ENCODE measurements around the gene FAM83E. TPM values are rescaled to one million over a fixed set of nuclear protein-coding genes. Genes with fewer than 3 reads are reported as not detected.

FAM83E gene
- total RNA-seq, 1 experiment from 2014 or later, result 5.5 TPM

DNA sequence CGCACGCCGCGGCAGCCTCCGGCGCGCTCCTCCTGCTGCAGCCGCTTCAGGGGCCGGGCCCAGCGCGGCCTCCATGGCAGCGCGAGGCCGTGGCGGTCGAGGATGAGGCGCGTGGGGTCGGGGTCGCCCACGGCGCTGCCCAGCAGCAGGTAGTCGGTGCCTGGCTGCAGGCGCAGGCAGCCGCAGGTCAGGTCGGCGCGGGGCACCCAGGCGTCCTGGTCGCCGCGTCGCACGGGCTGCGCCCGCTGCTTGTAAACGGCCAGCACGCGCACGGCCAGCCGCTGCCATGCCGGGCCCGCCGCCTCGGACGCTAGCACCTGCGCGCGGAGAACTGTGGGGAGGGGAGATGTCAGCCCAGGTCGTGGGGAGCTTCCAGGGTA is 46.8 kb upstream of the FAM83E start:
- Histone ChIP-seq H3K4me1 (ENCODE audit: insufficient read depth, low read length, poor library complexity, severe bottlenecking) (no peaks in the 10 kb centered on the region), H3K9me3 (ENCODE audit: low read depth, low read length, poor library complexity, severe bottlenecking) (no peaks in the 10 kb centered on the region), H3K4me3 (ENCODE audit: low read depth, low read length, poor library complexity, severe bottlenecking) (no peak overlapping the region), H3K36me3 (ENCODE audit: insufficient read depth, low read length, poor library complexity, severe bottlenecking) (no peaks in the 10 kb centered on the region), H3K27me3 (replicated peaks; ENCODE audit: insufficient read depth, low read depth, low read length, poor library complexity) (no peaks in the 10 kb centered on the region), H3K27ac (ENCODE audit: low read depth, low read length, poor library complexity, severe bottlenecking) (no peak overlapping the region)
- POLR2A ChIA-PET (ENCODE audit: low non-redundant PET), result interaction anchor here (0.6 kb wide), 1 partner anchor 14 kb away, joined by 5 read pairs; no protein-coding TSS in a partner anchor
- TF ChIP-seq, protein P1, sequence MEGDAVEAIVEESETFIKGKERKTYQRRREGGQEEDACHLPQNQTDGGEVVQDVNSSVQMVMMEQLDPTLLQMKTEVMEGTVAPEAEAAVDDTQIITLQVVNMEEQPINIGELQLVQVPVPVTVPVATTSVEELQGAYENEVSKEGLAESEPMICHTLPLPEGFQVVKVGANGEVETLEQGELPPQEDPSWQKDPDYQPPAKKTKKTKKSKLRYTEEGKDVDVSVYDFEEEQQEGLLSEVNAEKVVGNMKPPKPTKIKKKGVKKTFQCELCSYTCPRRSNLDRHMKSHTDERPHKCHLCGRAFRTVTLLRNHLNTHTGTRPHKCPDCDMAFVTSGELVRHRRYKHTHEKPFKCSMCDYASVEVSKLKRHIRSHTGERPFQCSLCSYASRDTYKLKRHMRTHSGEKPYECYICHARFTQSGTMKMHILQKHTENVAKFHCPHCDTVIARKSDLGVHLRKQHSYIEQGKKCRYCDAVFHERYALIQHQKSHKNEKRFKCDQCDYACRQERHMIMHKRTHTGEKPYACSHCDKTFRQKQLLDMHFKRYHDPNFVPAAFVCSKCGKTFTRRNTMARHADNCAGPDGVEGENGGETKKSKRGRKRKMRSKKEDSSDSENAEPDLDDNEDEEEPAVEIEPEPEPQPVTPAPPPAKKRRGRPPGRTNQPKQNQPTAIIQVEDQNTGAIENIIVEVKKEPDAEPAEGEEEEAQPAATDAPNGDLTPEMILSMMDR (conservative IDR thresholded peaks at IDR 0.05; ENCODE audit: low read depth, low read length), result no peak
- no peak for TF ChIP-seq EZH2 (IDR thresholded peaks at IDR 0.05; ENCODE audit: borderline replicate concordance, low read depth, low read length, poor library complexity, severe bottlenecking)
- intact Hi-C loops (cut with micrococcal nuclease; ENCODE audit: unreplicated experiment), result no loop called here
- CTCF ChIA-PET, result no interaction called here
- no TSS peak for BruUV-seq (replicated peaks)
- DNase-seq (ENCODE audit: low spot score), result no peak

DNA sequence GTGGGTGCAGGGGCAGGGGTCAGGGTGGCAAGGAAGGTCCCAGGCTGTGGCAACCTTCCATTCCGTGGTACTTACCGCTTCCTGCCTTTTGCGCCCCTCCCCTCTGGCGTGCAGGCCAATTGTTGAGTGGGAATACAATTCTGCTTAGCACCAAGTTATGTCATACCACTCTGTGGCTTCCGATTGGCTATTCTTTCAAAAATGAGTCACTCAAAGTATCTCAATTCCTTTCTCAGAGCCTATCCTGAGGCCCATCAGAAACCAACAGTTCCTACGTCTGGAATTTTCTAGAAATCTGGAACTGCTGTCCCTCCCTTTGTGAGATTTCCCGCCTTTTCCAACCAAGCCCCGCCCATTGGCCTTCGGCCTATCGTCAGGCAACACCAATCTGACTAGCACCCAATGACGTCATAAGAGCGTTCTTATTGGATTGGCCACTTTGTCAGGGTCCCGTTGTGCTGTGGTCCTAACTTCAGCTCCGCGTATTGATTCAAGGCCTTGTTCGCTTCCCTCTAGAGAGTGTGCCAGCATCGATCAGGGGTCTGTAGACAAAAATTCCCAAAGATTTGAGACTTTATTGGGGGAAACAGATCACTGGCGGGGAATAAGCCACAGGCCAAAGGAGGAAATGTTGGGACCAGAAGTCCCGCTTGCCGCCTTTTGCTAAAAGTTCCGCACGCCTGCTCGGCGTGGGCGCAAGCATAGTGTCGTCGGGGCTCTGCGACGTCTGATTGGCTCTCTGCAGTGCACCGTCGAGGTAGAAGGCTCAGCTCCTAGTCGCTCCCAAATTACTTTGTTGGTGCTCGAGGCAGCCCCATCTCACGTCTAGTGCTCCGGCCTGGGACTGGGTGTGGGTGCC is 46.2 kb upstream of the FAM83E start:
- ChIA-PET CTCF (no interaction called here), POLR2A (ENCODE audit: low non-redundant PET) (no interaction called here)
- H3K36me3 ChIP-seq (ENCODE audit: insufficient read depth, low read length, poor library complexity, severe bottlenecking), result no peaks in the 10 kb centered on the region
- DNase-seq (ENCODE audit: low spot score), result peak; percentile 86
- no peaks in the 10 kb centered on the region for H3K4me1 ChIP-seq (ENCODE audit: insufficient read depth, low read length, poor library complexity, severe bottlenecking)
- intact Hi-C loops (cut with micrococcal nuclease; ENCODE audit: unreplicated experiment), result no loop called here
- no peak for TF ChIP-seq EZH2 (IDR thresholded peaks at IDR 0.05; ENCODE audit: borderline replicate concordance, low read depth, low read length, poor library complexity, severe bottlenecking)
- TF ChIP-seq, protein P1 (conservative IDR thresholded peaks at IDR 0.05; ENCODE audit: low read depth, low read length), result no peak
- no TSS peak for BruUV-seq (replicated peaks)
- no peak overlapping the region for H3K4me3 ChIP-seq (ENCODE audit: low read depth, low read length, poor library complexity, severe bottlenecking)
- no peaks in the 10 kb centered on the region for H3K27me3 ChIP-seq (replicated peaks; ENCODE audit: insufficient read depth, low read depth, low read length, poor library complexity)
- no peaks in the 10 kb centered on the region for H3K9me3 ChIP-seq (ENCODE audit: low read depth, low read length, poor library complexity, severe bottlenecking)
- peak overlapping the region; percentile 3 for H3K27ac ChIP-seq (ENCODE audit: low read depth, low read length, poor library complexity, severe bottlenecking)

DNA sequence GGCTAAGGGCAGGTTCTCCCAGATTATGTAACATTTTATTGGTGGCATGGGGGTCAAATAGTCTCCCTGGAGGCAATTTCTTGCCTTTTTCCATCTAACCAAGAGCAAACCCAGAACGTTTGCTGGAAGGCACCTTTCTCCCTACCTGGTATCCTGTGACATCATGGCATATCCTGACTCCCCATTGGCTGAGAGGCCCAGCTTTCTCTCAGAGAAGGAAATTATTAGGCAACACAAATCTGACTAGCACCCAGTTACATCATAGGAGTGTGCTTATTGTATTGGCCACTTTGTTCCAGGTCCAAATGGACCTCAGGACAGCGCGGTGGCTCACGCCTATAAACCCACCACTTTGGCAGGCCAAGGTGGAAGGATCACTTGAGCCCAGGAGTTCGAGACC is 44.9 kb upstream of the FAM83E start:
- DNase-seq (ENCODE audit: low spot score), result no peak
- CTCF ChIA-PET, result no interaction called here

More for the DNA sequence above, 44.9 kb upstream of the FAM83E start:
- no TSS peak for BruUV-seq (replicated peaks)
- Histone ChIP-seq H3K4me3 (ENCODE audit: low read depth, low read length, poor library complexity, severe bottlenecking) (no peak overlapping the region), H3K36me3 (ENCODE audit: insufficient read depth, low read length, poor library complexity, severe bottlenecking) (no peaks in the 10 kb centered on the region), H3K27ac (ENCODE audit: low read depth, low read length, poor library complexity, severe bottlenecking) (no peak overlapping the region), H3K27me3 (replicated peaks; ENCODE audit: insufficient read depth, low read depth, low read length, poor library complexity) (no peaks in the 10 kb centered on the region), H3K4me1 (ENCODE audit: insufficient read depth, low read length, poor library complexity, severe bottlenecking) (peaks cover 1% of the 10 kb centered on the region), H3K9me3 (ENCODE audit: low read depth, low read length, poor library complexity, severe bottlenecking) (no peaks in the 10 kb centered on the region)
- POLR2A ChIA-PET (ENCODE audit: low non-redundant PET), result no interaction called here
- intact Hi-C loops (cut with micrococcal nuclease; ENCODE audit: unreplicated experiment), result no loop called here
- TF ChIP-seq, protein P1 (conservative IDR thresholded peaks at IDR 0.05; ENCODE audit: low read depth, low read length), result no peak
- no peak for TF ChIP-seq EZH2 (IDR thresholded peaks at IDR 0.05; ENCODE audit: borderline replicate concordance, low read depth, low read length, poor library complexity, severe bottlenecking)

Data from A673 (cell line).